Subcutaneous adipose tissue (tissue), 4 donors: ENCODE data around the gene SLC6A17. TPM values are rescaled to one million over a fixed set of nuclear protein-coding genes. Genes with fewer than 3 reads are reported as not detected.

ENCODE experiments used
- CTCF ChIP-seq: fragments of 450-650 bp; IDR thresholded peaks from one replicate; pipeline ENCODE4 v1.5.1; 2016; ENCODE audit warnings: low read depth, mild to moderate bottlenecking, control low read depth, antibody characterized with exemption, moderate library complexity
- total RNA-seq, 4 donors: library from RNA; depleted of rRNA; stranded (reverse); fragments of >200 nt; gene quantifications; one replicate each; pipeline ENCODE4 v1.1.0, GENCODE V29; 2016

Gene SLC6A17
- total RNA-seq, 4 donors from 2014 or later = under 0.01 TPM; not detected in 3

GRCh38 chr1:110243146-110243545 lies 92.9 kb downstream of the SLC6A17 start:
- no peak for TF ChIP-seq CTCF

GRCh38 chr1:110243574-110243973 lies 93.3 kb downstream of the SLC6A17 start:
- no peak for TF ChIP-seq CTCF

DNA sequence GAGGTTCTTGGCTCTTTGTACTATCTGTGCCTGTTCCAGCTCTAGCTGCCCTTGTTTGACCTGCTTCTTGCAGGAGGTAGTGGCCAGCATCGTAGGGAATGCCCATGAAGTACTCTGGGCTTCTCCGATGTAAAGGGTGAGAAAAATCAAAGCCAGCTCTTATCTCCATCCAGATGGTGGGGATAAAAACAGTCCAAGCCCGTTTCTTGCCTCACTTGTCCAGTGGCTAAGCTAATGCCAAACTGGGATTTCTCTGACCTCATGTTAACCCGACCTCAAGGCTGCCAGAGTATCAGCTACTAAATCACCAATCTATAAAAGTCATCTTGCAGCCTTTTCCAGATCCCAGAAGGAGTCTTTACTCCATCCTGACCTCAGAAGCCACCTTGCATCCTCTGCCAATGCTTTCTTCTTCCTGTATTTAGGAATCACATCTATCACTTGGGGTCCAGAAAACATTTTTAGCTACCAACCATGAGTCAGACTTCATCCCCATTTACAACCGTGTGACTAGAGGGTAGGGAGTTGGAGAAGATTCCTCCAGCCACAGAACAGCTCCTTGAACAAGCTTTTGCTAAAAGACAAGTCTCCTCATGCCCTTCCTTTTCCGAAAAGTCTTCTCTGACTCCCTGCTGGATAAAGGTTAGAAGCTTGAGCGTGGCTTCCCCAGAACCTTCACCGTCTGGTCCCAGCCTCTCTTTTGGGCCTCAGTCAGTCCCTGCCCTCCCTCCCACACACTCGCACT lies 95.8 kb downstream of the SLC6A17 start:
- no peak for TF ChIP-seq CTCF

- TF ChIP-seq CTCF = no peak
Measured at GRCh38 chr1:110248746-110249145, 98.5 kb downstream of the SLC6A17 start.

DNA sequence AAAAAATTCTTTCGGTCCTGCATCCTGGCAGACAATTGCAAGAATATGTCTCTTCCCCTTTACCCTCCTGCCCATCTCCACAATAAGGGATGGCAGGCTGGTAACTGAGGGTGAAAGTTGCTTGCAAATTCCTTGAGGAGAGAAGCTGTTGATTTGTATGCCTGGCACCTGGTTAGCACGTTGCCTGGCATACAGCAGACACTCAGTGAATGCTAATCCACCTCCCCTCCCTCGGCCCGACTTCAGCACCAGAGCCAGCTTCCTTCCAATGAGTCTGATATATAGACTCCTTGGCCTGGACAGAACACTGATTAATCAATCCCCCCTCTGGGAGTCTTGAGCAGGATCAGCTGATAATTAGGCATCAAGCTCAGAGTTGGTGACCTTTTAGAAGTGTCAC lies 99.0 kb downstream of the SLC6A17 start:
- TF ChIP-seq CTCF = no peak

- no peak for TF ChIP-seq CTCF
Measured at GRCh38 chr1:110250008-110250407, 99.7 kb downstream of the SLC6A17 start.

GRCh38 chr1:110250749-110251148 lies 100.5 kb downstream of the SLC6A17 start:
- no peak for TF ChIP-seq CTCF

Other genes with a start within 250 kb of the SLC6A17 start
- 100 to 1,000 TPM in 3 of 4 donors, 10 to 100 TPM in 1; 70.3 to 116 (median 106) TPM for gene CSF1, start 239.6 kb upstream of the SLC6A17 start, total RNA-seq
- 100 to 1,000 TPM in 1 of 4 donors, 10 to 100 TPM in 3; 77.0 to 112 (median 87.2) TPM for gene AHCYL1, start 165.7 kb upstream of the SLC6A17 start, total RNA-seq
- gene STRIP1, start 115.9 kb upstream of the SLC6A17 start, total RNA-seq = 10 to 100 TPM; 21.7 to 50.3 (median 33.0) TPM
- not detected for gene ALX3, start 79.8 kb upstream of the SLC6A17 start, total RNA-seq
- gene UBL4B, start 38.1 kb upstream of the SLC6A17 start, total RNA-seq = 1 to 10 TPM in 1 of 4 donors, not detected in 3; 2.1 TPM
- 1 to 10 TPM; 1.3 to 6.6 (median 1.9) TPM for gene KCNC4, start 59.8 kb downstream of the SLC6A17 start, total RNA-seq
- 10 to 100 TPM; 24.1 to 42.4 (median 31.4) TPM for gene RBM15, start 188.9 kb downstream of the SLC6A17 start, total RNA-seq
- gene SLC16A4, start 240.5 kb downstream of the SLC6A17 start, total RNA-seq = 1 to 10 TPM; 1.9 to 7.3 (median 4.1) TPM